Ammon's horn (tissue), 1 donor: ENCODE data around the gene RNU5B-1.
"Not testable (repeated sequence)": the region's sequence is repeated elsewhere in the genome, so short reads cannot be mapped to it uniquely, and the experiment has no call there.

Experiments
- DNase-seq: peaks from one replicate; pipeline ENCODE4 v3.0.0-alpha.2; 2016; ENCODE audit warnings: low spot score

Gene RNU5B-1

DNA sequence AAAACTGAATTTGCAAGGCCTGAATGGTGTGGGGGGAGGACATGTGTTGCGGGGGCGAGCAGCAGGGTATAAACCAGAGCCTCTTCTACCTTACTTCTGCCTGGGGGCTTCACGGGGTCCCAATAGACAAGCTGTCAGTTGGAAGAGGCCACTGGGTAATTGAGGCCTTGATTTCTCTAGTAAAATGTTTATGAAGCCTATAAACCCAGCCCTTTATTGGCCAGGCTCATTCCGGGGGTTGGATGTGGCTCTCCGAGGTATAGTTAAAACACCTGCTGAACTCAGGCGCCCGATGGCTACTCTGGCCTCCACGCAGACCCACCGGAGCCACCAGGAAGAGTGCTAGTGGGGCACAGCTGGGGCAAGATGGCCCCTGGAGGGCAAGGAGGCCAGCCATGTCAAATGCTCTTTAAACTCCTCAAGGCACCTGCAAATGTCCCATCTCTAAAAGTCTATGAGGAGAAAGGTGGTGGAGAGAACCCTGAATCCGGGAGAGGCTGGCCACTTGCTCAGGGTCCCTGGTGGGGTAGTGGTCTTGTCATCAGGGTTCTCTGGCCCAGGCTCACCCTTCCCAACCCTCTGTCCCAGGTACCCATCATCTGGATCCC lies 39.0 kb downstream of the RNU5B-1 start:
- no peak for DNase-seq

DNA sequence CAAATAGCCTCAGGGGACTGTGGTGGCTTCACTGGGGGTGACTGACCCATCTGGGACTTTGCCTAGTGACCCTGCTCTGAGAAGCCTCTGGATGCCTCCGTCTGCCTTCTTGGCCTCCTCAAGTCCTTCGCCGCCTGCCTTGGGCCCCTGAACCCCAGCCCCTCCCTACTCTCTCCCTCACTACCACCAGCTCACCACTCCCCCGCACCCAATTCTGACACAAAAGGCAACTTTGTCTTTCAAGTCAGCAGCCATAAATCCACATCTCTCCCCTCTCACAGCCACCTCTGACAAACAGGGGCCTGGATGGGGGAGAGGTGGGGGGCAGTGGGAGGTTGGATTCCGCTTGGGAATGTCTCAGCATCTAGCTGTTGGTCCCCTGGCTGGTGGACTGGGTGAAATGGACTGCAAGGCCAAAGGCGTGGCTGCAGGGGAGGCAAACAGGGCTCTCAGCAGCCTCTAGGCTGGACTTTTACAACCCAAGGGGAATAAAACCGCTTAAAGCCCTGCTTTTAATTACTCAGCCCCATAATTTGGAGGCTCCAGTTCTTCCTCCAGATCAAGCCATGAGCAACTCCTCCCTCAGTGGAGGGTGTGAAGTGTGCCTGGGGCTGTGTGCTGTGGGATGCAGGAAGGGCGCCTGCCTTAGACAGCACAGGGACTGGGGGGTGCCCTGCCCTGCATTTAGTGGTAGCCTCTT lies 39.9 kb downstream of the RNU5B-1 start:
- no peak for DNase-seq

DNA sequence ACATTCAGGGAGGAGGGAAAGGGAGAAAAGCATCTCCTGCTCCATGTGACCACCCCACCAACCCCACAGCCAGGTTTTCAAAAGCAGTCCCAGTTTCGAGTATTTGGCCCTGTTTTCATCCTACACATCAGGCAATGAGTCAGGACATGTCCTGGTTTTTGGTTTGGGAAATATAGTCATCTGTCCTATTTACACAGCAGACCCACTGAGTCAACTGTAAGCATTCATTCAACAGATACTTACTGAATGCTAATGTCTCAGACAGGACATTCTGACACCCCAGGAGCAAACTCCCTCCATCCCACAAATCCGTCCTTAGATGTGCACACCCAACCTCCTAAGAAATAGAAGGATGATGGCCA lies 40.4 kb downstream of the RNU5B-1 start:
- DNase-seq: no peak

DNA sequence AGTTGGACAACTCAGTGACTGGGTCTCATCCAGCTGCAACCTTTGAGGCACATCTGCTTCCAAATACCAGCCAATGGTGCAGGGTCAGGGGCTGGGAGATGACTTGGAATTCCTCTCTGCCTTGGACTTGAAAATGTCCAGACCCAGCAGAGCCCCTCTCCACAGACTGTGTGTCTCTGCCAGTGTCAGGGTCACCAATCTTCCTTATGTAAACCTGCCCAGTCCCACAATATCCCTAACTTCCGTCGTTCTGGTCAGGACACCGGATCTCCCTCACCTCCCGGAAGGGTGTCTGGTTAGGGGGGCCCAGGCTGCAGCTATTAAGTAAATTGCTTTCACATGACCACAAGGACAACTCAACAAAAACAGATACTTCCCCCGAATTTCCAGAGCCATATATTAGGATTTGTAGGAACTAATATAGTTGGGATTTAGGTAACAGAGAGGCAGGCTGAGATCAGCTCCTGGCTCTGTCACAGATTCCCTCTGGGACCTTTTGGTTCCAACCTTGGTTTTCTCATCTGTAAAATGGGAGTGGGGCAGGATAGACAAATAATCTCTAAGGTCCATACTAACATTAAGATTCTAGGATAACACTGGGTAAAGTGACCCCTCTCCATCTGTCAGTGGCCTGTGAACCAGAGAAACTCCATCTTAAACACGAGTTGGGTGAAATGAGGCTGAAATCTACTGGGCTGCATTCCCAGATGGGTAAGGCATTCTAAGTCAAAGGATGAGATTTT lies 42.5 kb downstream of the RNU5B-1 start:
- no peak for DNase-seq

DNA sequence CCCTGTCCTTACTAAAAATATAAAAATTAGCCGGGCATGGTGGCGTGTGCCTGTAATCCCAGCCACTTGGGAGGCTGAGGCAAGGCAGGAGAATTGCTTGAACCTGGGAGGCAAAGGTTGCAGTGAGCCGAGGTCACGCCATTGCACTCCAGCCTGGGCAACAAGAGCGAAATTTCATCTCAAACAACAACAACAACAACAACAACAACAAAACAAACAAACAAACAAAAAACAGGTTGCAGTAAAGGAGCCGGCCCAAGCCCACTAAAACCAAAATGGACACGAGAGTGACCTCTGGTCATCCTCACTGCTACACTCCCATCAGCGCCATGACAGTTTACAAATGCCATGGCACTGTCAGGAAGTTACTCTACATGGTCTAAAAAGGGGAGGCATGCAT lies 43.3 kb downstream of the RNU5B-1 start:
- DNase-seq: not testable (repeated sequence)

DNA sequence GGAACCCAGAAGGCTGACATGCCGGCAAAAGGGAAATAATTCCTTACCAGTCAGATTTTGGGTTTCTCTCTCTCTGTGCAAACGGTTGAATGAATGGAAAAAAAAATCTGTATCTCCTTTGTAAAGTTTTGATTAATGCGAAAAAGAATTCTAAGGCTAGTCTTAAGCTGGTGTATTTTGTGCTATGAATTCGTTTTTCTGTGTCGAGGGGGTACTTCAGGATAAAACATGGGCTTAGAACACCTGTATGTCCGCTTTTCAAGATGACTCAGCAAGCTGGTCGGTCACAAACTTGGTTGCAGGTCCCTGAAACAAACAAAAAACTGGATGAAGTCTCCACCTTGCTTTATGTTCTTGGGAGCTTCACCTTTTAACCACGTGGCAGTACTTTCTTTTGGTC lies 44.9 kb downstream of the RNU5B-1 start:
- DNase-seq: no peak

DNA sequence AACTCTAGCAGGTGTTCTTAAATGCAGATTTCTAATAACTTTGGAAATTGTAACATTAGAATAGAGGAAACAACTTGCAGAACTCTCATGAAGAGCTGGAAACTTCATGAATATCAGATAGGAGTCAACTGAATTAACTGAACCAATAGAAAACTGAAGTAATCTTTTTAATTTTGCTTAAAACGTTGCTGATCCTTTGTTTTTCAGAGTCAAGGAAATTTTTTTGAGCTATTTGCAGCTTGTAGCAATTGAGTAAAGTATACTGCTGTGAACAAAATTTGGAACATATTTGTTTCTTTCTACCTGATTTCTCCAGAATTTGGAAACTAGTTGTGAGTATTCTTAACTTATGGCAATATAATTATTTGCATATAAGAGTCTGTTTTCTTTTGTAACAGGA lies 47.5 kb downstream of the RNU5B-1 start:
- DNase-seq: not testable (repeated sequence)
